Keratinocyte (primary cell): ENCODE measurements around the gene SEMA3D. TPM values are rescaled to one million over a fixed set of nuclear protein-coding genes. Genes with fewer than 3 reads are reported as not detected.

Experiments
- DNase-seq: peaks from one replicate; pipeline ENCODE4 v3.0.0-alpha.2; 2011; ENCODE audit warnings: low read depth, missing footprints, low spot score
- FAIRE-seq: peaks from 2 replicates; lab custom pipeline; 2011; peaks lifted over from hg19 to GRCh38; lab: Jason Lieb, UNC
- H2AFZ ChIP-seq: 2 replicates; pipeline ENCODE4 v1.6.0; 2012; ENCODE audit warnings: low read length, control low read depth, inconsistent platforms; ENCODE audit not compliant: control insufficient read depth
- H3K27ac ChIP-seq: 2 replicates; pipeline ENCODE4 v1.5.1; 2011; ENCODE audit warnings: low read length; ENCODE audit not compliant: control insufficient read depth, insufficient read depth
- H3K27me3 ChIP-seq: 3 replicates; pipeline ENCODE4 v1.6.0; 2011; ENCODE audit warnings: low read length; ENCODE audit not compliant: control insufficient read depth, insufficient read depth; ENCODE audit errors: extremely low read depth
- H3K36me3 ChIP-seq, 2 experiments: 2 replicates in 1 of 2; 3 replicates in 1 of 2; pipeline ENCODE4 v1.5.1; 2011; ENCODE audit warnings: low read length in 2 of 2, mild to moderate bottlenecking in 1 of 2; ENCODE audit not compliant: control insufficient read depth in 2 of 2, insufficient read depth in 2 of 2; ENCODE audit errors: extremely low read depth in 1 of 2
- H3K4me1 ChIP-seq: 3 replicates; pipeline ENCODE4 v1.5.1; 2011; ENCODE audit warnings: low read length; ENCODE audit not compliant: control insufficient read depth, insufficient read depth; ENCODE audit errors: extremely low read depth
- H3K4me2 ChIP-seq: 3 replicates; pipeline ENCODE4 v1.6.0; 2011; ENCODE audit warnings: low read depth, low read length; ENCODE audit not compliant: control insufficient read depth, insufficient read depth; ENCODE audit errors: extremely low read depth
- H3K4me3 ChIP-seq, 3 experiments: fragments of 200-600 bp in 1 of 3; sonication (generic) in 1 of 3; 2 replicates in 2 of 3; 3 replicates in 1 of 3; pipeline ENCODE4 v1.5.1; 2011 to 2016; ENCODE audit warnings: low read length in 3 of 3, mild to moderate bottlenecking in 3 of 3, control low read depth in 2 of 3, inconsistent platforms in 1 of 3, low read depth in 1 of 3, mixed read lengths in 1 of 3, mixed run types in 1 of 3, moderate library complexity in 1 of 3; ENCODE audit not compliant: control insufficient read depth in 2 of 3, insufficient read depth in 2 of 3; ENCODE audit errors: extremely low read depth in 1 of 3
- H3K79me2 ChIP-seq: 2 replicates; pipeline ENCODE4 v1.6.0; 2012; ENCODE audit warnings: low read length; ENCODE audit not compliant: control insufficient read depth, insufficient read depth
- H3K9ac ChIP-seq: 3 replicates; pipeline ENCODE4 v1.6.0; 2011; ENCODE audit warnings: low read length; ENCODE audit not compliant: control insufficient read depth, insufficient read depth; ENCODE audit errors: extremely low read depth
- H3K9me1 ChIP-seq: 3 replicates; pipeline ENCODE4 v1.6.0; 2011; ENCODE audit warnings: low read length; ENCODE audit not compliant: control insufficient read depth, insufficient read depth; ENCODE audit errors: extremely low read depth
- H3K9me3 ChIP-seq: 2 replicates; pipeline ENCODE4 v1.5.1; 2012; ENCODE audit warnings: low read depth, low read length; ENCODE audit not compliant: control insufficient read depth
- H4K20me1 ChIP-seq: 3 replicates; pipeline ENCODE4 v1.6.0; 2011; ENCODE audit warnings: low read length; ENCODE audit not compliant: control insufficient read depth, insufficient read depth; ENCODE audit errors: extremely low read depth
- EZH2 ChIP-seq: IDR thresholded peaks from one replicate; pipeline ENCODE4 v1.6.1; 2012; ENCODE audit warnings: inconsistent platforms, mild to moderate bottlenecking, low read length, moderate library complexity
- dilution Hi-C: fragments of 300-500 bp; cut with MboI; formaldehyde crosslinking; loops from one replicate; pipeline ENCODE4 v1.7.0; 2020; ENCODE audit warnings: low sequenced_read_pairs; ENCODE audit not compliant: extremely low pct_ligation_motif_present
- polyA plus RNA-seq, 5 experiments: library from polyadenylated mRNA; depleted of rRNA in 3 of 5; stranded (reverse) in 3 of 5; stranded (forward) in 1 of 5; unstranded in 1 of 5; fragments of >200 nt; gene quantifications; 1 replicate in 1 of 5; 2 replicates in 3 of 5; 3 replicates in 1 of 5; pipeline versions ENCODE4 v1.2.1 to v1.2.3, GENCODE V29; 2011 to 2012; ENCODE audit warnings: missing spikeins in 2 of 5, low read depth in 1 of 5, low replicate concordance in 1 of 5
- TF ChIP-seq, protein P1 (sequence below), 3 experiments: IDR thresholded peaks in 1 of 3; conservative IDR thresholded peaks in 1 of 3; optimal IDR thresholded peaks in 1 of 3; 2 replicates in 2 of 3; 3 replicates in 1 of 3; pipeline versions ENCODE3 to v1.5.1; 2011; ENCODE audit warnings: low read length in 3 of 3, mild to moderate bottlenecking in 3 of 3, moderate library complexity in 2 of 3, control low read depth in 1 of 3, inconsistent platforms in 1 of 3; ENCODE audit not compliant: insufficient read depth in 2 of 3; ENCODE audit errors: extremely low read depth in 1 of 3

SEMA3D gene
- polyA plus RNA-seq, 1 donor (not counting 4 experiments of a cell fraction or from before 2014, with no cell fraction given): 5.2 TPM

DNA sequence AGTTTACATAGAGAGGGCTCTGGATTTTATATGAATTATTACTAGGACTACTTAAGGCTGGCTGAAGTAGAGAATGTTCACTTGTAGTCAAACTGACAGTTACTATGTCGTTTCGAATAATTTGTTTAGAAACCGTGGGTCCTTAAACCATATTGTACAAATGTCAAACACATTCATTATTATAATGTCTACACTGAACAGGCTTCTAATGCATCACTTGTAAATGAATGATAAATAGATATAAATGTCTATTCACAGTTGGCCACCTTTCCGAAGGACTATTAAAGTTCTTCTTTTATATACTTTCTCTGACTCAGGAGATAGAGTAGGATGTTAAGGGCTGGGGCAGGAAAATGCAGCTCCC lies 95.3 kb downstream of the SEMA3D start:
- H3K4me3 ChIP-seq: no peak overlapping the region
- H3K79me2 ChIP-seq: no peaks in the 10 kb centered on the region
- H3K4me1 ChIP-seq: no peaks in the 10 kb centered on the region
- dilution Hi-C loops: no loop called here
- TF ChIP-seq EZH2: no peak
- TF ChIP-seq, protein P1, sequence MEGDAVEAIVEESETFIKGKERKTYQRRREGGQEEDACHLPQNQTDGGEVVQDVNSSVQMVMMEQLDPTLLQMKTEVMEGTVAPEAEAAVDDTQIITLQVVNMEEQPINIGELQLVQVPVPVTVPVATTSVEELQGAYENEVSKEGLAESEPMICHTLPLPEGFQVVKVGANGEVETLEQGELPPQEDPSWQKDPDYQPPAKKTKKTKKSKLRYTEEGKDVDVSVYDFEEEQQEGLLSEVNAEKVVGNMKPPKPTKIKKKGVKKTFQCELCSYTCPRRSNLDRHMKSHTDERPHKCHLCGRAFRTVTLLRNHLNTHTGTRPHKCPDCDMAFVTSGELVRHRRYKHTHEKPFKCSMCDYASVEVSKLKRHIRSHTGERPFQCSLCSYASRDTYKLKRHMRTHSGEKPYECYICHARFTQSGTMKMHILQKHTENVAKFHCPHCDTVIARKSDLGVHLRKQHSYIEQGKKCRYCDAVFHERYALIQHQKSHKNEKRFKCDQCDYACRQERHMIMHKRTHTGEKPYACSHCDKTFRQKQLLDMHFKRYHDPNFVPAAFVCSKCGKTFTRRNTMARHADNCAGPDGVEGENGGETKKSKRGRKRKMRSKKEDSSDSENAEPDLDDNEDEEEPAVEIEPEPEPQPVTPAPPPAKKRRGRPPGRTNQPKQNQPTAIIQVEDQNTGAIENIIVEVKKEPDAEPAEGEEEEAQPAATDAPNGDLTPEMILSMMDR (optimal IDR thresholded peaks at IDR 0.05 in 1 of 3, IDR thresholded peaks at IDR 0.05 in 1 of 3, conservative IDR thresholded peaks at IDR 0.05 in 1 of 3; ENCODE audit: extremely low read depth in 1 of 3, insufficient read depth in 2 of 3, low read length in 3 of 3): no peak
- H3K9me3 ChIP-seq: no peaks in the 10 kb centered on the region
- no peaks in the 10 kb centered on the region for H3K9me1 ChIP-seq
- no peak overlapping the region for H3K4me2 ChIP-seq
- no peak for FAIRE-seq
- H4K20me1 ChIP-seq: no peaks in the 10 kb centered on the region
- DNase-seq: no peak
- no peak overlapping the region for H3K27ac ChIP-seq
- no peaks in the 10 kb centered on the region for H3K36me3 ChIP-seq
- H2AFZ ChIP-seq: no peak overlapping the region
- no peaks in the 10 kb centered on the region for H3K27me3 ChIP-seq
- H3K9ac ChIP-seq: no peak overlapping the region

DNA sequence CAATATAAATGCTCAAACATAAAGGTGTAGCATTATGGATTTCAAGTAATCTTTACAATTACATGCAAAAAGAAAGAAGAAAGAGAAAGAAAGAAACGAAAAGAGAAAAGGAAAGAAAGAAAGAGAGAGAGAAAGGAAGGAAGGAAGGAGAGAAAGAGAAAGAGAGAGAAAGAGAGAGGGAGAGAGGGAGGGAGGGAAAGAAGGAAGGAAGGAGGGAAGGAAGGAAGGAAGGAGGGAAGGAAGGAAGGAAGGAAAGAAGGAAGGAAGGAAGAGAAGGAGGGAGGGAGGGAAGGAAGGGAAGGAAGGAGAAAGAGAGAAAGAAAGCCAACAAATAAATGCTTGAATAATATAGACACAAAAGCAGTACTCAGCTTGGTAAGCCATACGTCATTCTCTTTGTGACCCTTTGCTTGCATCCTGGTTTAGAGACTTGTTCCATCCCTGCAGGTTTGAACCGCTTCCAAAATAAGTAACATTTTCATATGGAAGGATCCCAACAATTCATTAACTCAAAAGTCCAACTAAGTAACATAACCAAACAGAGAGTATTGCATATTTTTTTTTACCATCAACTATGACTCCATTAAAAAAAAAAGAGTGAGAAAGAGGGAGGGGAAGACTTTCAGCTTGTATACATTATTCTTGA lies 95.8 kb downstream of the SEMA3D start:
- TF ChIP-seq EZH2: no peak
- TF ChIP-seq, protein P1 (optimal IDR thresholded peaks at IDR 0.05 in 1 of 3, IDR thresholded peaks at IDR 0.05 in 1 of 3, conservative IDR thresholded peaks at IDR 0.05 in 1 of 3; ENCODE audit: extremely low read depth in 1 of 3, insufficient read depth in 2 of 3, low read length in 3 of 3): no peak
- Histone ChIP-seq H3K27ac (no peak overlapping the region), H3K79me2 (no peaks in the 10 kb centered on the region), H2AFZ (no peak overlapping the region), H3K27me3 (no peaks in the 10 kb centered on the region), H3K9me1 (no peaks in the 10 kb centered on the region), H3K36me3 (no peaks in the 10 kb centered on the region), H3K4me2 (no peak overlapping the region), H3K4me1 (no peaks in the 10 kb centered on the region), H3K9ac (no peak overlapping the region), H4K20me1 (no peaks in the 10 kb centered on the region), H3K9me3 (no peaks in the 10 kb centered on the region), H3K4me3 (no peak overlapping the region)
- dilution Hi-C loops: no loop called here
- DNase-seq: no peak
- FAIRE-seq: no peak
